ENCODE results near the gene WAPL.
A peak's percentile ranks its signal among the peaks of the same experiment; 100 is the strongest.

WAPL gene

DNA sequence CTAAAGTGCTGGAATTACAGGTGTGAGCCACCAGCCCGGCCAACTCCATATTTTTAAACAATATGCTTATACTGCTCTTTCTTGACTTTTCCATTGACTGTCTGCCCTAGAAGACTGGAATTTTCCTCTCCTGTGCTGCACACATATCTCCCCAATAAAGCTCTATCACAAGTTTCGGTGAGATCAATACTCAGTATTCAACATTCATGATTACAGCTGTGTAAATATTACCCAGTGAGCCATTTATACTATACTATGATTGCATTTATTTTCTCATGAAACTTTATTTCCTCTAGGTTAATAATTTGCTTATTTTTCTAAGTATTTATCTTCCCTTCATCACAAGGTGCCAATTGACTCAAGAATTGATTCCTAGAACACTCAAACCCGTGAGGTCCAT lies 106.5 kb downstream of the WAPL start:
- no peak for TF ChIP-seq CTCF (IDR thresholded peaks at IDR 0.05; ENCODE audit: low read length)
- no peak for TF ChIP-seq EZH2 (IDR thresholded peaks at IDR 0.05; ENCODE audit: borderline replicate concordance, low read length)
- 0 out of 2 replicates have a peak, but pooled peaks cover 11% of the 10 kb centered on the region for H3F3A ChIP-seq (ENCODE audit: insufficient read depth, low read length)
- H4K20me1 ChIP-seq (ENCODE audit: insufficient read depth, low read length) = no peaks in the 10 kb centered on the region
- no peaks in the 10 kb centered on the region for H3K9me2 ChIP-seq (ENCODE audit: low read depth, low read length)
- H3K9ac ChIP-seq (ENCODE audit: low read length) = no peak overlapping the region
- no peak overlapping the region for H2AFZ ChIP-seq (ENCODE audit: low read length)
- no peak overlapping the region for H3K4me2 ChIP-seq (ENCODE audit: low read length)
- H3K79me2 ChIP-seq (ENCODE audit: insufficient read depth, low read length) = no peaks in the 10 kb centered on the region
- no peaks in the 10 kb centered on the region for H3K27me3 ChIP-seq (ENCODE audit: insufficient read depth, low read length)
- H3K4me1 ChIP-seq (ENCODE audit: insufficient read depth, low read length, severe bottlenecking) = peaks cover 72% of the 10 kb centered on the region
- peaks cover 4% of the 10 kb centered on the region for H3K9me3 ChIP-seq (ENCODE audit: low read length)
- 0 out of 2 replicates have a peak, but pooled peaks cover 5% of the 10 kb centered on the region for H3K36me3 ChIP-seq (ENCODE audit: insufficient read depth, low read length)
- peak overlapping the region; percentile 44 for H3K27ac ChIP-seq (ENCODE audit: low read depth, low read length, poor library complexity, severe bottlenecking)
- H3K4me3 ChIP-seq (ENCODE audit: low read depth, low read length, poor library complexity, severe bottlenecking) = no peak overlapping the region

GRCh38 chr10:86413046-86413728 lies 108.4 kb downstream of the WAPL start:
- Histone ChIP-seq H3K9me2 (ENCODE audit: low read depth, low read length) (no peaks in the 10 kb centered on the region), H3K79me2 (ENCODE audit: insufficient read depth, low read length) (no peaks in the 10 kb centered on the region), H3K9ac (ENCODE audit: low read length) (peak overlapping the region; percentile 62), H3K9me3 (ENCODE audit: low read length) (peaks cover 4% of the 10 kb centered on the region), H4K20me1 (ENCODE audit: insufficient read depth, low read length) (no peaks in the 10 kb centered on the region), H3K27ac (ENCODE audit: low read depth, low read length, poor library complexity, severe bottlenecking) (peak overlapping the region; percentile 99), H3K36me3 (ENCODE audit: insufficient read depth, low read length) (0 out of 2 replicates have a peak, but pooled peaks cover 5% of the 10 kb centered on the region), H3K4me1 (ENCODE audit: insufficient read depth, low read length, severe bottlenecking) (peaks cover 63% of the 10 kb centered on the region), H3K27me3 (ENCODE audit: insufficient read depth, low read length) (no peaks in the 10 kb centered on the region), H3F3A (ENCODE audit: insufficient read depth, low read length) (peaks cover 11% of the 10 kb centered on the region; the same call in 1 of the 2 replicates), H3K4me2 (ENCODE audit: low read length) (peak overlapping the region; percentile 43), H3K4me3 (ENCODE audit: low read depth, low read length, poor library complexity, severe bottlenecking) (peak overlapping the region; percentile 3), H2AFZ (ENCODE audit: low read length) (no peak overlapping the region)
- TF ChIP-seq EZH2 (IDR thresholded peaks at IDR 0.05; ENCODE audit: borderline replicate concordance, low read length) (no peak), CTCF (IDR thresholded peaks at IDR 0.05; ENCODE audit: low read length) (no peak)

DNA sequence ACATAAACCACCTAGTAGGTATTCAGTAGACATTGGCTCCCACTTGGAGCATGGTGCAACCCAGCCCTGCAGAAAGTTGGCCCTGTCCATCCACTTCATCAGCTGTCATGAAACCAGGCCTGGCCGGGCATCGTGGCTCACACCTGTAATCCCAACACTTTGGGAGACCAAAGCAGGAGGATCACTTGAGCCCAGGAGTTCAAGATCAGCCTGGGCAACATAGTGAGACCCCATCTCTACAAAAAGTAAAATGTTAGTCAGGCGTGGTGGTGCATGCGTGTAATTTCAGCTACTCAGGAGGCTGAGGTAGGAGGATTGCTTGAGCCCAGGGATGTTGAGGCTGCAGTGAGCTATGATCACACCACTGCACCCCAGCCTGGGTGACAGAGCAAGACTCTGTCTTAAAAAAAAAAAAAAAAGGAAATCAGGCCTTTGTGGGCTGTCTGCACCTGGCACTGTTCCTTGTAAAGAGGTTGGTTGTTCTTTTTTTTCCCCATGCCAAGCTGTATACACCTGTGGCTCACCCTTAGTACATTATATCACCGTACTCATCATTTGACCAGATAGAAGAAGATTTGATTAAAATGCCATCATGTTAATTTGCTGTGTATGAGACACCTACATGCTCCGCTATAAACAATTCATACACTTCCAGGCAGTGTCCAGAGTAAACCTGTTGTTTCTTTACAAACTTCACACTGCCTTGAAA lies 109.6 kb downstream of the WAPL start:
- Histone ChIP-seq H2AFZ (ENCODE audit: low read length) (no peak overlapping the region), H3K9me3 (ENCODE audit: low read length) (peaks cover 4% of the 10 kb centered on the region), H3K79me2 (ENCODE audit: insufficient read depth, low read length) (no peaks in the 10 kb centered on the region), H4K20me1 (ENCODE audit: insufficient read depth, low read length) (no peaks in the 10 kb centered on the region), H3K4me1 (ENCODE audit: insufficient read depth, low read length, severe bottlenecking) (peaks cover 54% of the 10 kb centered on the region), H3K27ac (ENCODE audit: low read depth, low read length, poor library complexity, severe bottlenecking) (peak overlapping the region; percentile 99), H3K9ac (ENCODE audit: low read length) (peak overlapping the region; percentile 62), H3F3A (ENCODE audit: insufficient read depth, low read length) (peaks cover 11% of the 10 kb centered on the region; the same call in 1 of the 2 replicates), H3K27me3 (ENCODE audit: insufficient read depth, low read length) (no peaks in the 10 kb centered on the region), H3K4me3 (ENCODE audit: low read depth, low read length, poor library complexity, severe bottlenecking) (peak overlapping the region; percentile 17), H3K9me2 (ENCODE audit: low read depth, low read length) (no peaks in the 10 kb centered on the region), H3K36me3 (ENCODE audit: insufficient read depth, low read length) (0 out of 2 replicates have a peak, but pooled peaks cover 5% of the 10 kb centered on the region), H3K4me2 (ENCODE audit: low read length) (peak overlapping the region; percentile 43)
- TF ChIP-seq EZH2 (IDR thresholded peaks at IDR 0.05; ENCODE audit: borderline replicate concordance, low read length) (no peak), CTCF (IDR thresholded peaks at IDR 0.05; ENCODE audit: low read length) (no peak)
